ENCODE measurements around the gene TTBK1.

TTBK1 gene

DNA sequence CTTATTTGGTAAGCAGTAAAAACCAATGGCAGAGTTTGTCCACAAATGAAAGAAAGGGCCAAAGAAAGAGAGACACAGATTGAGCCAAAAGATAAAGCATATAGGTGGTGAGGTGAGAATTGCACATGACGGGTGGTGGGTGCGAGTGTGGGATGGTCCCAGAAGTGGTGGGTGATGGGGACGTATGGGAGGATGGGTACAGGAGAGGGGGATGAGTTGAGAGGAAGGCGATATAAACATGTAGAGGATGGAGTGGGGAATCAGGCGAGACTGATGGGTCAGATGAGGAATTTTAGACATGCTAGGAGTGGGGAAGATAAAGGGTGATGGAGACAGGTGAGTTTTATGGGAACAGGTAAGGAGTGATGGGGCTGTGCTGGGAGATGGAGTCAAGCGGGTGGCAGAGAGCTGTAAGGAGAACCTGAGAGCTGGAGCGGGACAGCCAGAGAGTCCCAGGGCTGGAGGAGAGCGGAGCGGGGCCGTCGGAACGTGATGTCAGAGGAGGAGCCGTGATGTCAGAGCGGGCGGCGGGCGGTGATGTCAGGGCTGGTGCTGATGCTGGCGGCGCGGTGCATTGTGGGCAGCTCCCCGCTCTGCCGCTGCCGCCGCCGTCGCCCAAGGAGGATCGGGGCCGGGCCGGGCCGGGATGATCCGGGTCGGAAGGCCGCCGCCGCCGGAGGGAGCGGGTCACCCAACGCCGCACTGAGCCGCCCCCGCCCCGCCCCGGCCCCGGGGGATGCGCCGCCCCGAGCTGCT, at the start of gene TTBK1:
Gene TTBK1 (plus strand): TSS at position 574 of the 756 bp plus-strand sequence. CDS start 3,180 bp downstream, outside the sequence.
- TF ChIP-seq RAD21 (IDR thresholded peaks at IDR 0.05; ENCODE audit: low read depth), result no peak
- TF ChIP-seq, protein P1, sequence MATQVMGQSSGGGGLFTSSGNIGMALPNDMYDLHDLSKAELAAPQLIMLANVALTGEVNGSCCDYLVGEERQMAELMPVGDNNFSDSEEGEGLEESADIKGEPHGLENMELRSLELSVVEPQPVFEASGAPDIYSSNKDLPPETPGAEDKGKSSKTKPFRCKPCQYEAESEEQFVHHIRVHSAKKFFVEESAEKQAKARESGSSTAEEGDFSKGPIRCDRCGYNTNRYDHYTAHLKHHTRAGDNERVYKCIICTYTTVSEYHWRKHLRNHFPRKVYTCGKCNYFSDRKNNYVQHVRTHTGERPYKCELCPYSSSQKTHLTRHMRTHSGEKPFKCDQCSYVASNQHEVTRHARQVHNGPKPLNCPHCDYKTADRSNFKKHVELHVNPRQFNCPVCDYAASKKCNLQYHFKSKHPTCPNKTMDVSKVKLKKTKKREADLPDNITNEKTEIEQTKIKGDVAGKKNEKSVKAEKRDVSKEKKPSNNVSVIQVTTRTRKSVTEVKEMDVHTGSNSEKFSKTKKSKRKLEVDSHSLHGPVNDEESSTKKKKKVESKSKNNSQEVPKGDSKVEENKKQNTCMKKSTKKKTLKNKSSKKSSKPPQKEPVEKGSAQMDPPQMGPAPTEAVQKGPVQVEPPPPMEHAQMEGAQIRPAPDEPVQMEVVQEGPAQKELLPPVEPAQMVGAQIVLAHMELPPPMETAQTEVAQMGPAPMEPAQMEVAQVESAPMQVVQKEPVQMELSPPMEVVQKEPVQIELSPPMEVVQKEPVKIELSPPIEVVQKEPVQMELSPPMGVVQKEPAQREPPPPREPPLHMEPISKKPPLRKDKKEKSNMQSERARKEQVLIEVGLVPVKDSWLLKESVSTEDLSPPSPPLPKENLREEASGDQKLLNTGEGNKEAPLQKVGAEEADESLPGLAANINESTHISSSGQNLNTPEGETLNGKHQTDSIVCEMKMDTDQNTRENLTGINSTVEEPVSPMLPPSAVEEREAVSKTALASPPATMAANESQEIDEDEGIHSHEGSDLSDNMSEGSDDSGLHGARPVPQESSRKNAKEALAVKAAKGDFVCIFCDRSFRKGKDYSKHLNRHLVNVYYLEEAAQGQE (IDR thresholded peaks at IDR 0.05; ENCODE audit: low read depth), result no peak
- TF ChIP-seq, protein P2, sequence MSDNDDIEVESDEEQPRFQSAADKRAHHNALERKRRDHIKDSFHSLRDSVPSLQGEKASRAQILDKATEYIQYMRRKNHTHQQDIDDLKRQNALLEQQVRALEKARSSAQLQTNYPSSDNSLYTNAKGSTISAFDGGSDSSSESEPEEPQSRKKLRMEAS (IDR thresholded peaks at IDR 0.05), result no peak

DNA sequence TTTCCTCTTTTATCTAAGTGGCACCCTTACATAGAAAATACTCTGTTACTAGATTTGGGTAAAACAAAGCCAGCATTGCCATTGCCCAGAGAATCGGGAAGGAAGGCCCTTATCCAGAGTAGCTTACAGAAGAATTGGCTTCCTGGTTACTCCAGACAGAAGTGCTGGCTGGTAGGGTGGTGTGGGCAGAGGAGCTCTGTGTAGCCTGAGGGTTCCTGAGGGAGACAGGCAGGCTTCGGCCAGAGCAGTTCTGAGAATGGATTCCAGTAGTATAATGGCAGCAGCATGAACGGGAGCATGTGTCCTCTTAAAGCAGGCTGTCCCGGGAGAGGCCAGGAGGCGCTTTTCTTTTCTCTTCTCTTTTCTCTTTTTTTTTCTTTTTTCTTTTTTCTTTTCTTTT, 49.4 kb upstream of the TTBK1 start:
- TF ChIP-seq CREB1 (IDR thresholded peaks at IDR 0.05; ENCODE audit: low read depth), result no peak
- no peak for TF ChIP-seq FOXM1 (IDR thresholded peaks at IDR 0.05; ENCODE audit: borderline replicate concordance, low read depth)
- no peak for TF ChIP-seq TAF1 (IDR thresholded peaks at IDR 0.05; ENCODE audit: low read depth)
- TF ChIP-seq CEBPB (IDR thresholded peaks at IDR 0.05), result no peak
- TF ChIP-seq YY1 (IDR thresholded peaks at IDR 0.05; ENCODE audit: low read depth), result no peak
- TF ChIP-seq ZBTB7A (IDR thresholded peaks at IDR 0.05; ENCODE audit: low read depth), result no peak
- TF ChIP-seq NFIC (IDR thresholded peaks at IDR 0.05), result no peak
- no peak for TF ChIP-seq EGR1 (IDR thresholded peaks at IDR 0.05)
- no peak for TF ChIP-seq RAD21 (IDR thresholded peaks at IDR 0.05; ENCODE audit: low read depth)
- TF ChIP-seq, protein P3, sequence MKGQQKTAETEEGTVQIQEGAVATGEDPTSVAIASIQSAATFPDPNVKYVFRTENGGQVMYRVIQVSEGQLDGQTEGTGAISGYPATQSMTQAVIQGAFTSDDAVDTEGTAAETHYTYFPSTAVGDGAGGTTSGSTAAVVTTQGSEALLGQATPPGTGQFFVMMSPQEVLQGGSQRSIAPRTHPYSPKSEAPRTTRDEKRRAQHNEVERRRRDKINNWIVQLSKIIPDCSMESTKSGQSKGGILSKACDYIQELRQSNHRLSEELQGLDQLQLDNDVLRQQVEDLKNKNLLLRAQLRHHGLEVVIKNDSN (IDR thresholded peaks at IDR 0.05), result no peak
- no peak for TF ChIP-seq EP300 (IDR thresholded peaks at IDR 0.05; ENCODE audit: borderline replicate concordance)
- TF ChIP-seq TEAD4 (IDR thresholded peaks at IDR 0.05), result no peak
- TF ChIP-seq TCF12 (IDR thresholded peaks at IDR 0.05; ENCODE audit: low read depth), result no peak
- TF ChIP-seq, protein P2 (IDR thresholded peaks at IDR 0.05), result no peak
- TF ChIP-seq, protein P1 (IDR thresholded peaks at IDR 0.05; ENCODE audit: low read depth), result no peak

DNA sequence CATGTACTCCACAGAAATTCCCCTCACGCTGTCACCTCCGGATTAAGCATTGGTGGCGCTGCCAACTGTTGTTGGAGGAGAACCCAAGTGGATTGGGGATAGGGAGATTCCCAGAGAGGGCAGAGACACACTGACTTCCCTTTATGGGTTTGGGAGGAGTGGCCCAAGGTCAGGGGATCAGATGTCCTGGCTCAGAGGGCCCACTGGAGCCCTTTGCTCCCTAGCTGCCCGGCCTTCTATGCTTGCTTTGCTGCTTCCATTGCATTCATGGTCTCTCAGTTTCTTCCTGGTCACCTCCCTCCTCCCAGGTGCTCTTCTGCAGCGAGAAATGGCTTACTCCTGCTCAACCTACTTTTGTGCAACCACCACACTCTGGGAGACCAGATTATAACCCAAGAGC, 46.9 kb upstream of the TTBK1 start:
- TF ChIP-seq CREB1 (IDR thresholded peaks at IDR 0.05; ENCODE audit: low read depth) (no peak), EP300 (IDR thresholded peaks at IDR 0.05; ENCODE audit: borderline replicate concordance) (no peak), TEAD4 (IDR thresholded peaks at IDR 0.05) (no peak), RAD21 (IDR thresholded peaks at IDR 0.05; ENCODE audit: low read depth) (no peak), YY1 (IDR thresholded peaks at IDR 0.05; ENCODE audit: low read depth) (no peak), EGR1 (IDR thresholded peaks at IDR 0.05) (no peak), CEBPB (IDR thresholded peaks at IDR 0.05) (no peak), FOXM1 (IDR thresholded peaks at IDR 0.05; ENCODE audit: borderline replicate concordance, low read depth) (no peak), NFIC (IDR thresholded peaks at IDR 0.05) (no peak), TCF12 (IDR thresholded peaks at IDR 0.05; ENCODE audit: low read depth) (no peak)
- TF ChIP-seq, protein P3 (IDR thresholded peaks at IDR 0.05), result no peak
- TF ChIP-seq, protein P1 (IDR thresholded peaks at IDR 0.05; ENCODE audit: low read depth), result no peak

DNA sequence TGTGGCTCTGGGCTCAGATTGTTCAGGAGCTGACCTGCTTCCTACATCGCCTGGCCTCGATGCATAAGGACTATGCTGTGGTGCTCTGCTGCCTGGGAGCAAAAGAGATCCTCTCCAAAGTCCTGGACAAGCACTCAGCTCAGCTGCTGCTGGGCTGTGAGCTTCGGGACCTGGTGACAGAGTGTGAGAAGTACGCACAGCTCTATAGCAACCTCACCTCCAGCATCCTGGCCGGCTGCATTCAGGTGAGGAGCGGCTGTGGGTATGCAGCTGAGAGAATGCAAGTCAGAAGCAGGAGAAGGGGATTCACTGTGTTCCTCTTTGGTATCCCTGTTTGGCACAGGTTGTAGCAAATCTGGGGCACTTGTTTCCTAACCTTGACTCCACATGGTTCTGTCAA, 43.4 kb upstream of the TTBK1 start:
- no peak for TF ChIP-seq ZBTB7A (IDR thresholded peaks at IDR 0.05; ENCODE audit: low read depth)
- TF ChIP-seq YY1 (IDR thresholded peaks at IDR 0.05; ENCODE audit: low read depth), result no peak
- TF ChIP-seq, protein P2 (IDR thresholded peaks at IDR 0.05), result no peak
- no peak for TF ChIP-seq CEBPB (IDR thresholded peaks at IDR 0.05)
- TF ChIP-seq RAD21 (IDR thresholded peaks at IDR 0.05; ENCODE audit: low read depth), result no peak
- no peak for TF ChIP-seq CREB1 (IDR thresholded peaks at IDR 0.05; ENCODE audit: low read depth)
- TF ChIP-seq, protein P3 (IDR thresholded peaks at IDR 0.05), result no peak
- no peak for TF ChIP-seq TCF12 (IDR thresholded peaks at IDR 0.05; ENCODE audit: low read depth)
- TF ChIP-seq TEAD4 (IDR thresholded peaks at IDR 0.05), result no peak
- TF ChIP-seq NFIC (IDR thresholded peaks at IDR 0.05), result no peak

Data from Ishikawa (cell line).